K562 (cell line): Measurements from ENCODE around the gene CCN2.

Experiments
- CREM ChIP-seq: IDR thresholded peaks from 2 replicates; pipeline ENCODE4 v1.6.1; 2014; ENCODE audit warnings: antibody characterized with exemption, low read depth
- CTCF ChIP-seq, 3 experiments: IDR thresholded peaks in 2 of 3; conservative IDR thresholded peaks in 1 of 3; 2 replicates each; pipeline ENCODE4 v1.5.1; 2011 to 2012; ENCODE audit warnings: low read length in 3 of 3, mild to moderate bottlenecking in 3 of 3, control low read depth in 2 of 3, improper control_type of control experiment in 1 of 3, inconsistent platforms in 1 of 3, low read depth in 1 of 3, mixed read lengths in 1 of 3, moderate library complexity in 1 of 3; ENCODE audit not compliant: insufficient read depth in 2 of 3
- PRDM10 ChIP-seq: fragments of 450-650 bp; IDR thresholded peaks from 2 replicates; pipeline ENCODE4 v1.6.1; 2018; ENCODE audit not compliant: partially characterized antibody
- PREB ChIP-seq: sonication (generic); formaldehyde crosslinking; IDR thresholded peaks from 2 replicates; pipeline ENCODE4 v1.8.1; 2023; ENCODE audit warnings: mild to moderate bottlenecking, missing genetic modification reagents
- RFX5 ChIP-seq: IDR thresholded peaks from 2 replicates; pipeline ENCODE4 v1.6.1; 2011; ENCODE audit warnings: low read depth, mild to moderate bottlenecking, improper control_type of control experiment, low read length
- SMARCB1 ChIP-seq: IDR thresholded peaks from 2 replicates; pipeline ENCODE4 v1.6.1; 2011; ENCODE audit warnings: improper control_type of control experiment, low read depth; ENCODE audit not compliant: insufficient read length
- ZNF324 ChIP-seq: fragments of 250-450 bp; sonication (Bioruptor Pico); IDR thresholded peaks from 2 replicates; pipeline ENCODE4 v1.4.0; 2020; ENCODE audit warnings: mild to moderate bottlenecking
- ZNF740 ChIP-seq, 3 experiments: fragments of 200-800 bp in 1 of 3; sonication (Bioruptor generic) in 1 of 3; sonication (generic) in 1 of 3; formaldehyde crosslinking in 1 of 3; IDR thresholded peaks; 2 replicates each; pipeline versions ENCODE4 v1.6.1 to v1.8.0; 2016 to 2022; ENCODE audit warnings: mild to moderate bottlenecking in 2 of 3, missing compliant biosample characterization in 2 of 3, missing genetic modification characterization in 2 of 3, missing genetic modification reagents in 1 of 3

- TF ChIP-seq ZNF324 (CRISPR knock-in tag) (no peak), CREM (no peak), SMARCB1 (no peak), RFX5 (no peak), PREB (CRISPR knock-in tag) (no peak), ZNF740 (CRISPR knock-in tag; IDR thresholded peaks at IDR 0.05) (no peak), ZNF740 (tag; IDR thresholded peaks at IDR 0.05) (no peak), CTCF (IDR thresholded peaks at IDR 0.05 in 2 of 3, conservative IDR thresholded peaks at IDR 0.05 in 1 of 3; ENCODE audit: insufficient read depth in 2 of 3, low read depth in 1 of 3, low read length in 3 of 3) (no peak), PRDM10 (no peak)
Measured at GRCh38 chr6:131978522-131978921, 27.4 kb upstream of the CCN2 start.
